Measurements from ENCODE around the gene CCDC121.

CCDC121 gene

DNA sequence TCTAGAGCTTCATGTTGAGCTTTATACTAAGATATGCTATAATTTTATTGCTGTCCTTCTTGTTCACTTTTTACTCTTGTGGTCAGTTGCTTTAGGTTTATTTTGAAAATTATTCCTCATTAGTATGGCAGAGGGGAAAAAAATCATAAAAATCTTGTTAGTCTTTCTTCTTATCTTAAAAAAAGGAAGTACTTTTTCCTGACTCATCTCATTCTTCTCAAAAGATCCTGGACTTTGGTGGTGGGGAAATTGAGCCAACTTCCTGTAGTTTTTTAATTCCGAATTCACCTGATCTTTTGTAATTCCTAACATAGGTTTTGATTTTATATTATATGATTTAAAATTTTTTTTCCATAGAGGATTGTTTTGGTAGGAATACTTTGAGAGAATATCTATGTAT, 38.6 kb upstream of the CCDC121 start:
- Histone ChIP-seq H4K20me1 (ENCODE audit: insufficient read depth, low read length) (no peaks in the 10 kb centered on the region), H3F3A (ENCODE audit: insufficient read depth, low read length) (no peaks in the 10 kb centered on the region), H3K36me3 (ENCODE audit: insufficient read depth, low read length) (peaks cover 27% of the 10 kb centered on the region; the same call in 1 of the 2 replicates), H3K9ac (ENCODE audit: low read length) (no peak overlapping the region), H3K4me3 (ENCODE audit: low read depth, low read length, poor library complexity, severe bottlenecking) (no peak overlapping the region), H3K9me2 (ENCODE audit: low read depth, low read length) (no peaks in the 10 kb centered on the region), H3K27ac (ENCODE audit: low read depth, low read length, poor library complexity, severe bottlenecking) (no peak overlapping the region), H2AFZ (ENCODE audit: low read length) (no peak overlapping the region), H3K79me2 (ENCODE audit: insufficient read depth, low read length) (peaks cover 23% of the 10 kb centered on the region), H3K4me1 (ENCODE audit: insufficient read depth, low read length, severe bottlenecking) (peaks cover 25% of the 10 kb centered on the region), H3K27me3 (ENCODE audit: insufficient read depth, low read length) (no peaks in the 10 kb centered on the region), H3K4me2 (ENCODE audit: low read length) (no peak overlapping the region), H3K9me3 (ENCODE audit: low read length) (no peaks in the 10 kb centered on the region)
- no peak for TF ChIP-seq EZH2 (IDR thresholded peaks at IDR 0.05; ENCODE audit: borderline replicate concordance, low read length)
- no peak for TF ChIP-seq CTCF (IDR thresholded peaks at IDR 0.05; ENCODE audit: low read length)

DNA sequence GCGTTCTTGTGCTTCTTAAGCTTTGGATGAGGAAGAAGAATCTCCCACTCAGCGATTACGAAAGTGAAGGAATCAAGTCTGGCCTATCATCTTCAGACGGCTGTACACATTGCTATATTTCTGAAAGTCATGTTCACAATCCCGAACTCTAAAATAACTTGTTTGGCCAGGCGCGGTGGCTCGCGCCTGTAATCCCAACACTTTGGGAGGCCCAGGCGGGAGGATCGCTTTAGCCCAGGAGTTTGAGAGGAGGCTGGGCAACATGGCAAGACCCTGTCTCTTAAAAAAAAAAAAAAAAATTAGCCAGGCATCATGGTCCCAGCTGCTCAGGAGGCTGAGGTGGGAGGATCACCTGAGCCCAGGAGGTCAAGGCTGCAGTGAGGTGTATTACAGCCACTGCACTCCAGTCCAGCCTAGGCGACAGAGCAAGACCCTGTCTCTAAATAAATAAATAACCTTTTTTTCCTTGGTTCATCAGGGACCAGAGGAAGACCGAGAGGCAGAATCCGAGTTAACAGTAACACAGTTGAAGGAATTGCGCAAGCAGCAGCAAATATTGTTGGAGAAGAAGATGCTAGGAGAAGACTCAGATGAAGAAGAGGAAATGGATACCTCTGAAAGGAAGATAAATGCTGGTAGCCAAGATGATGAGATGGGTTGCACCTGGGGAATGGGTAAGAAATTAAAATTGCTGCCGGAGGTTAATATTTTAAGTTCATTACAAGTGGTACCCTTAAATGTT, 36.0 kb upstream of the CCDC121 start:
- H3K9me3 ChIP-seq (ENCODE audit: low read length), result no peaks in the 10 kb centered on the region
- H3K36me3 ChIP-seq (ENCODE audit: insufficient read depth, low read length), result peaks cover 41% of the 10 kb centered on the region; the same call in 1 of the 2 replicates
- no peaks in the 10 kb centered on the region for H3K27me3 ChIP-seq (ENCODE audit: insufficient read depth, low read length)
- H3K4me3 ChIP-seq (ENCODE audit: low read depth, low read length, poor library complexity, severe bottlenecking), result peak overlapping the region; percentile 74
- peak overlapping the region; percentile 76 for H3K9ac ChIP-seq (ENCODE audit: low read length)
- H4K20me1 ChIP-seq (ENCODE audit: insufficient read depth, low read length), result no peaks in the 10 kb centered on the region
- peaks cover 30% of the 10 kb centered on the region for H3K4me1 ChIP-seq (ENCODE audit: insufficient read depth, low read length, severe bottlenecking)
- no peak overlapping the region for H3K27ac ChIP-seq (ENCODE audit: low read depth, low read length, poor library complexity, severe bottlenecking)
- no peak for TF ChIP-seq EZH2 (IDR thresholded peaks at IDR 0.05; ENCODE audit: borderline replicate concordance, low read length)
- no peak for TF ChIP-seq CTCF (IDR thresholded peaks at IDR 0.05; ENCODE audit: low read length)
- no peaks in the 10 kb centered on the region for H3K9me2 ChIP-seq (ENCODE audit: low read depth, low read length)
- no peaks in the 10 kb centered on the region for H3F3A ChIP-seq (ENCODE audit: insufficient read depth, low read length)
- H2AFZ ChIP-seq (ENCODE audit: low read length), result peak overlapping the region; percentile 11; the same call in 1 of the 2 replicates
- H3K4me2 ChIP-seq (ENCODE audit: low read length), result peak overlapping the region; percentile 94
- peaks cover 25% of the 10 kb centered on the region for H3K79me2 ChIP-seq (ENCODE audit: insufficient read depth, low read length)

GRCh38 chr2:27664154-27664574, 35.4 kb upstream of the CCDC121 start:
- Histone ChIP-seq H3K4me3 (ENCODE audit: low read depth, low read length, poor library complexity, severe bottlenecking) (peak overlapping the region; percentile 74), H3K27me3 (ENCODE audit: insufficient read depth, low read length) (no peaks in the 10 kb centered on the region), H3F3A (ENCODE audit: insufficient read depth, low read length) (no peaks in the 10 kb centered on the region), H3K9me2 (ENCODE audit: low read depth, low read length) (no peaks in the 10 kb centered on the region), H3K4me2 (ENCODE audit: low read length) (peak overlapping the region; percentile 94), H3K9ac (ENCODE audit: low read length) (peak overlapping the region; percentile 76), H3K36me3 (ENCODE audit: insufficient read depth, low read length) (peaks cover 42% of the 10 kb centered on the region; the same call in 1 of the 2 replicates), H3K4me1 (ENCODE audit: insufficient read depth, low read length, severe bottlenecking) (peaks cover 30% of the 10 kb centered on the region), H3K27ac (ENCODE audit: low read depth, low read length, poor library complexity, severe bottlenecking) (peak overlapping the region; percentile 74), H2AFZ (ENCODE audit: low read length) (peak overlapping the region; percentile 11), H4K20me1 (ENCODE audit: insufficient read depth, low read length) (no peaks in the 10 kb centered on the region), H3K9me3 (ENCODE audit: low read length) (no peaks in the 10 kb centered on the region), H3K79me2 (ENCODE audit: insufficient read depth, low read length) (peaks cover 25% of the 10 kb centered on the region)
- TF ChIP-seq EZH2 (IDR thresholded peaks at IDR 0.05; ENCODE audit: borderline replicate concordance, low read length) (no peak), CTCF (IDR thresholded peaks at IDR 0.05; ENCODE audit: low read length) (peak; percentile 20; the same call in 1 of the 2 replicates)

Measured in OCI-LY1 (cell line).